GM23248 (cell line): ENCODE measurements around the gene STAG1. TPM values are rescaled to one million over a fixed set of nuclear protein-coding genes. Genes with fewer than 3 reads are reported as not detected.

ENCODE experiments used
- DNase-seq: peaks from one replicate; pipeline ENCODE4 v3.0.0-alpha.2; 2015
- H2AFZ ChIP-seq: fragments of 200-600 bp; sonication (generic); 2 replicates; pipeline ENCODE4 v1.6.1; 2016; ENCODE audit warnings: antibody characterized with exemption
- H3F3A ChIP-seq: fragments of 200-600 bp; sonication (generic); 2 replicates; pipeline ENCODE4 v1.6.1; 2016; ENCODE audit warnings: mild to moderate bottlenecking, antibody characterized with exemption, mixed run types; ENCODE audit not compliant: insufficient read depth
- H3K27ac ChIP-seq: fragments of 200-600 bp; sonication (generic); 2 replicates; pipeline ENCODE4 v1.5.1; 2016; ENCODE audit warnings: mild to moderate bottlenecking
- H3K27me3 ChIP-seq: fragments of 200-600 bp; sonication (generic); replicated peaks from 2 replicates; pipeline ENCODE4 v1.6.1; 2016; ENCODE audit warnings: mild to moderate bottlenecking; ENCODE audit not compliant: insufficient read depth
- H3K36me3 ChIP-seq: fragments of 200-600 bp; sonication (generic); 2 replicates; pipeline ENCODE4 v1.6.1; 2016; ENCODE audit warnings: low read depth, mild to moderate bottlenecking
- H3K4me1 ChIP-seq: fragments of 200-600 bp; sonication (generic); 2 replicates; pipeline ENCODE4 v1.6.1; 2016; ENCODE audit warnings: mild to moderate bottlenecking; ENCODE audit not compliant: insufficient read depth
- H3K4me2 ChIP-seq: fragments of 200-600 bp; sonication (generic); one replicate; pipeline ENCODE4 v1.6.1; 2016; ENCODE audit warnings: mild to moderate bottlenecking; ENCODE audit not compliant: unreplicated experiment
- H3K4me3 ChIP-seq: fragments of 200-600 bp; sonication (generic); 2 replicates; pipeline ENCODE4 v1.5.1; 2016; ENCODE audit warnings: mild to moderate bottlenecking
- H3K79me2 ChIP-seq: fragments of 200-600 bp; sonication (generic); 2 replicates; pipeline ENCODE4 v1.6.1; 2016; ENCODE audit warnings: mild to moderate bottlenecking; ENCODE audit not compliant: insufficient read depth
- H3K9ac ChIP-seq: fragments of 200-600 bp; sonication (generic); 2 replicates; pipeline ENCODE4 v1.6.1; 2016; ENCODE audit warnings: mild to moderate bottlenecking
- H3K9me2 ChIP-seq: fragments of 200-600 bp; sonication (generic); 2 replicates; pipeline ENCODE4 v1.6.1; 2016; ENCODE audit warnings: mixed run types, mild to moderate bottlenecking, moderate library complexity; ENCODE audit not compliant: insufficient read depth
- H3K9me3 ChIP-seq: fragments of 200-600 bp; sonication (generic); one replicate; pipeline ENCODE4 v1.6.1; 2017; ENCODE audit warnings: low read depth
- H4K20me1 ChIP-seq: fragments of 200-600 bp; sonication (generic); 2 replicates; pipeline ENCODE4 v1.6.0; 2016; ENCODE audit not compliant: insufficient read depth
- EZH2 ChIP-seq: fragments of 200-600 bp; sonication (generic); IDR thresholded peaks from 2 replicates; pipeline ENCODE4 v1.6.1; 2018; ENCODE audit warnings: antibody characterized with exemption, mild to moderate bottlenecking; ENCODE audit not compliant: insufficient read depth, poor library complexity, severe bottlenecking
- EZH2phosphoT487 ChIP-seq: fragments of 200-600 bp; sonication (generic); IDR thresholded peaks from 2 replicates; pipeline ENCODE4 v1.6.1; 2018; ENCODE audit warnings: antibody characterized with exemption, moderate library complexity, mild to moderate bottlenecking, low read depth; ENCODE audit not compliant: insufficient read depth
- WGBS, 2 experiments: methylation state at CpG; one replicate each; pipeline ENCODE4 v1.1.6; 2015 to 2017; ENCODE audit warnings: low lambda C conversion rate in 2 of 2, low coverage in 1 of 2; ENCODE audit errors: missing lambda C conversion rate in 2 of 2; 5-methylcytosine and 5-hydroxymethylcytosine counted together
- in situ Hi-C: fragments of 300-500 bp; cut with MboI; formaldehyde crosslinking; loops from 2 replicates; pipeline ENCODE4 v1.15.0; 2020
- polyA plus RNA-seq: library from polyadenylated mRNA; unstranded; fragments of >200 nt; fragmentation: Nextera tagmentation; extraction: Ambion mirVana; gene quantifications from 2 replicates; pipeline ENCODE4 v1.2.1, GENCODE V29; 2016
- total RNA-seq: library from RNA; depleted of rRNA; stranded (reverse); fragments of >200 nt; shearing (Covaris generic); gene quantifications from 2 replicates; pipeline ENCODE4 v1.2.3, GENCODE V29; 2014

Gene STAG1
- total and polyA plus RNA-seq, 2 experiments from 2014 or later, result 21.1 to 39.7 TPM

DNA sequence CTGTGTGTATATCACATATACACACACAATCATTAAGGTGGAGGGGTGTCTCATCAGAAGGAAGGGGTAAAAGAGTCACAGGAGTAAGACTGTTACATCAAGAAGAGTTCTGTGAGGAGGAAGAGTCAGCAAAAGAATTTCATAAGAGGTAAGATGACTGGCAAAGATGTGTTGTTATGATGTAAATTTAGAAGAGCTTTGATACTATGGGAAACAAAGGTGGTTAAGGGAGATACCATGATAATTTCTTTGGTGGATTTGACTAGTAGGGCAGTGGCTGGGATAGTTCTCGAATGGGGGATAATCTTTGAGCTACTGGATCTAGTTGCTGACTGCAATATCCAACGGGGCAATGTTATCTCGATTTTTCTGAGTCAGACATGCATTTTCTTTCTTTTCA lies 61.6 kb downstream of the STAG1 start:
- H3K4me1 ChIP-seq, result no peaks in the 10 kb centered on the region
- H3K9ac ChIP-seq, result no peak overlapping the region
- no peak overlapping the region for H2AFZ ChIP-seq
- H3K27ac ChIP-seq, result no peak overlapping the region
- in situ Hi-C loops, result no loop called here
- no peaks in the 10 kb centered on the region for H3K36me3 ChIP-seq
- no peak overlapping the region for H3K4me2 ChIP-seq
- no peaks in the 10 kb centered on the region for H3F3A ChIP-seq
- peaks cover 100% of the 10 kb centered on the region for H3K79me2 ChIP-seq
- WGBS, 2 experiments, result 98% methylated on average over 3 of the region's 3 CpGs
- DNase-seq, result no peak
- H3K9me2 ChIP-seq, result no peaks in the 10 kb centered on the region
- H3K4me3 ChIP-seq, result no peak overlapping the region
- no peak for TF ChIP-seq EZH2phosphoT487
- TF ChIP-seq EZH2, result no peak
- no peaks in the 10 kb centered on the region for H3K27me3 ChIP-seq
- H3K9me3 ChIP-seq, result no peaks in the 10 kb centered on the region
- H4K20me1 ChIP-seq, result peaks cover 7% of the 10 kb centered on the region; the same call in 1 of the 2 replicates

- no peak for TF ChIP-seq EZH2phosphoT487
- TF ChIP-seq EZH2, result no peak
- Histone ChIP-seq H3K79me2 (peaks cover 100% of the 10 kb centered on the region), H3K9me3 (no peaks in the 10 kb centered on the region), H2AFZ (no peak overlapping the region), H3K27me3 (no peaks in the 10 kb centered on the region), H3K9ac (no peak overlapping the region), H4K20me1 (peaks cover 12% of the 10 kb centered on the region), H3F3A (peaks cover 6% of the 10 kb centered on the region; the same call in 1 of the 2 replicates), H3K9me2 (no peaks in the 10 kb centered on the region), H3K4me1 (no peaks in the 10 kb centered on the region), H3K36me3 (no peaks in the 10 kb centered on the region), H3K4me2 (no peak overlapping the region), H3K4me3 (no peak overlapping the region), H3K27ac (no peak overlapping the region)
- in situ Hi-C loops, result no loop called here
- no peak for DNase-seq
- 56 to 59% methylated on average over 1 of the region's 1 CpG for WGBS, 2 experiments
These were observed 66.3 kb downstream of the STAG1 start for GRCh38 chr3:136685882-136686281.

- H3K4me2 ChIP-seq, result no peak overlapping the region
- no peaks in the 10 kb centered on the region for H3K27me3 ChIP-seq
- H3K27ac ChIP-seq, result no peak overlapping the region
- TF ChIP-seq EZH2phosphoT487 (no peak), EZH2 (no peak)
- peaks cover 6% of the 10 kb centered on the region; the same call in 1 of the 2 replicates for H3F3A ChIP-seq
- WGBS, 2 experiments, result 98% methylated on average over 3 of the region's 3 CpGs
- H3K4me3 ChIP-seq, result no peak overlapping the region
- in situ Hi-C loops, result no loop called here
- no peak for DNase-seq
- no peaks in the 10 kb centered on the region for H3K9me3 ChIP-seq
- H3K9me2 ChIP-seq, result no peaks in the 10 kb centered on the region
- peaks cover 9% of the 10 kb centered on the region; the same call in 1 of the 2 replicates for H3K4me1 ChIP-seq
- H3K79me2 ChIP-seq, result peaks cover 100% of the 10 kb centered on the region
- no peak overlapping the region for H3K9ac ChIP-seq
- H3K36me3 ChIP-seq, result no peaks in the 10 kb centered on the region
- H4K20me1 ChIP-seq, result peaks cover 12% of the 10 kb centered on the region
- H2AFZ ChIP-seq, result no peak overlapping the region
These were observed 69.4 kb downstream of the STAG1 start for GRCh38 chr3:136682740-136683312.

DNA sequence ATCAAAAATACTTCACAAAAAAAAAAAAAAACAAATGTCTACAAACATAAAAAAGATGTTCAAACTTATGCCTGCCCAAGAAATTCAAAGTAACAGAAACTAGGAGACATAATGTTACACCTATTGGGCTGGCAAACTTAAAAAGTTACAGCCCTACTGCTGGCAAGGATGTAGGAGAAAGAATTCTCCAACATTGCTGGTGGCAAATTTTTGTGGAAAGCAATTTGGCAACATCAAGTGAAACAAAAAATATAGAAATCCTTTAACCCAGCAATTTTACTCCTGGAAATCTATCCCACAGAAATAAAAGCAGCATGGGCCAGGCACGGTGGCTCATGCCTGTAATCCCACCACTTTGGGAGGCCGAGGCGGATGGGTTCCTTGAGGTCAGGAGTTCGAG lies 73.2 kb downstream of the STAG1 start:
- H3K27me3 ChIP-seq, result no peaks in the 10 kb centered on the region
- no peak overlapping the region for H3K9ac ChIP-seq
- H4K20me1 ChIP-seq, result peaks cover 5% of the 10 kb centered on the region
- peaks cover 6% of the 10 kb centered on the region; the same call in 1 of the 2 replicates for H3F3A ChIP-seq
- 97 to 99% methylated on average over 4 of the region's 4 CpGs for WGBS, 2 experiments
- H3K79me2 ChIP-seq, result peaks cover 99% of the 10 kb centered on the region
- no peak overlapping the region for H3K4me2 ChIP-seq
- no peaks in the 10 kb centered on the region for H3K9me2 ChIP-seq
- no peak overlapping the region for H3K27ac ChIP-seq
- DNase-seq, result peak; percentile 35
- H2AFZ ChIP-seq, result no peak overlapping the region
- H3K36me3 ChIP-seq, result no peaks in the 10 kb centered on the region
- H3K9me3 ChIP-seq, result no peaks in the 10 kb centered on the region
- H3K4me3 ChIP-seq, result no peak overlapping the region
- no peak for TF ChIP-seq EZH2phosphoT487
- no peak for TF ChIP-seq EZH2
- peaks cover 9% of the 10 kb centered on the region; the same call in 1 of the 2 replicates for H3K4me1 ChIP-seq
- in situ Hi-C loops, result no loop called here
